Measurements from ENCODE around the gene C2orf92.

The C2orf92 gene

DNA sequence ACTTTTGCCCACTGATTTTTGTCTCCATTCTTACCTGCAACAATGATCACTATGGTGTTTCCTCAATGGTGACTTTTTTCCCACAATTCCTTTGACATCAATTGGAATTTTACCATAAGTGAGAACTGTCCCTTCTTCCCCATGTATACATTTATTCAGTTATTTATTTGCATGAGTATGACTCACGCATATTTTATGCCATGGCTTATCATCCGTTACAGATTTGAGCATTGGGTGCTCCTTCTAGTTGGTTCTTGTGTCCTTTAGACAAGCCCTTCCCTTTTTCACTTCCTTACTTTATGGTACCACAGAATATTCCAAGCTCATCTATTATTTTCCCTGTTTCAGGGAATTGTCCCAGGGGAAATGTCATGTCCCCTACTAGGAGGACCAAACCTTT, 16.0 kb upstream of the C2orf92 start:
- ATAC-seq = no peak
- no peak for TF ChIP-seq ARNTL (CRISPR knock-in tag; IDR thresholded peaks at IDR 0.05; ENCODE audit: borderline replicate concordance, low read depth)
- TF ChIP-seq, protein P1, sequence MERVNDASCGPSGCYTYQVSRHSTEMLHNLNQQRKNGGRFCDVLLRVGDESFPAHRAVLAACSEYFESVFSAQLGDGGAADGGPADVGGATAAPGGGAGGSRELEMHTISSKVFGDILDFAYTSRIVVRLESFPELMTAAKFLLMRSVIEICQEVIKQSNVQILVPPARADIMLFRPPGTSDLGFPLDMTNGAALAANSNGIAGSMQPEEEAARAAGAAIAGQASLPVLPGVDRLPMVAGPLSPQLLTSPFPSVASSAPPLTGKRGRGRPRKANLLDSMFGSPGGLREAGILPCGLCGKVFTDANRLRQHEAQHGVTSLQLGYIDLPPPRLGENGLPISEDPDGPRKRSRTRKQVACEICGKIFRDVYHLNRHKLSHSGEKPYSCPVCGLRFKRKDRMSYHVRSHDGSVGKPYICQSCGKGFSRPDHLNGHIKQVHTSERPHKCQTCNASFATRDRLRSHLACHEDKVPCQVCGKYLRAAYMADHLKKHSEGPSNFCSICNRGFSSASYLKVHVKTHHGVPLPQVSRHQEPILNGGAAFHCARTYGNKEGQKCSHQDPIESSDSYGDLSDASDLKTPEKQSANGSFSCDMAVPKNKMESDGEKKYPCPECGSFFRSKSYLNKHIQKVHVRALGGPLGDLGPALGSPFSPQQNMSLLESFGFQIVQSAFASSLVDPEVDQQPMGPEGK (CRISPR knock-in tag; IDR thresholded peaks at IDR 0.05; ENCODE audit: borderline replicate concordance) = no peak
- TF ChIP-seq RARB (CRISPR knock-in tag; IDR thresholded peaks at IDR 0.05) = no peak
- no peak for TF ChIP-seq ZFP3 (CRISPR knock-in tag; IDR thresholded peaks at IDR 0.05)
- TF ChIP-seq TCF4 (CRISPR knock-in tag; IDR thresholded peaks at IDR 0.05; ENCODE audit: borderline replicate concordance) = no peak
- no peak for TF ChIP-seq BACH2 (CRISPR knock-in tag; IDR thresholded peaks at IDR 0.05; ENCODE audit: borderline replicate concordance)
- TF ChIP-seq TSHZ2 (CRISPR knock-in tag; IDR thresholded peaks at IDR 0.05) = no peak
- TF ChIP-seq ZNF70 (CRISPR knock-in tag; IDR thresholded peaks at IDR 0.05) = no peak
- TF ChIP-seq, protein P2, sequence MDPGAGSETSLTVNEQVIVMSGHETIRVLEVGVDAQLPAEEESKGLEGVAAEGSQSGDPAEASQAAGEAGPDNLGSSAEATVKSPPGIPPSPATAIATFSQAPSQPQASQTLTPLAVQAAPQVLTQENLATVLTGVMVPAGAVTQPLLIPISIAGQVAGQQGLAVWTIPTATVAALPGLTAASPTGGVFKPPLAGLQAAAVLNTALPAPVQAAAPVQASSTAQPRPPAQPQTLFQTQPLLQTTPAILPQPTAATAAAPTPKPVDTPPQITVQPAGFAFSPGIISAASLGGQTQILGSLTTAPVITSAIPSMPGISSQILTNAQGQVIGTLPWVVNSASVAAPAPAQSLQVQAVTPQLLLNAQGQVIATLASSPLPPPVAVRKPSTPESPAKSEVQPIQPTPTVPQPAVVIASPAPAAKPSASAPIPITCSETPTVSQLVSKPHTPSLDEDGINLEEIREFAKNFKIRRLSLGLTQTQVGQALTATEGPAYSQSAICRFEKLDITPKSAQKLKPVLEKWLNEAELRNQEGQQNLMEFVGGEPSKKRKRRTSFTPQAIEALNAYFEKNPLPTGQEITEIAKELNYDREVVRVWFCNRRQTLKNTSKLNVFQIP (CRISPR knock-in tag; IDR thresholded peaks at IDR 0.05; ENCODE audit: borderline replicate concordance, low read depth) = no peak
- TF ChIP-seq, protein P3, sequence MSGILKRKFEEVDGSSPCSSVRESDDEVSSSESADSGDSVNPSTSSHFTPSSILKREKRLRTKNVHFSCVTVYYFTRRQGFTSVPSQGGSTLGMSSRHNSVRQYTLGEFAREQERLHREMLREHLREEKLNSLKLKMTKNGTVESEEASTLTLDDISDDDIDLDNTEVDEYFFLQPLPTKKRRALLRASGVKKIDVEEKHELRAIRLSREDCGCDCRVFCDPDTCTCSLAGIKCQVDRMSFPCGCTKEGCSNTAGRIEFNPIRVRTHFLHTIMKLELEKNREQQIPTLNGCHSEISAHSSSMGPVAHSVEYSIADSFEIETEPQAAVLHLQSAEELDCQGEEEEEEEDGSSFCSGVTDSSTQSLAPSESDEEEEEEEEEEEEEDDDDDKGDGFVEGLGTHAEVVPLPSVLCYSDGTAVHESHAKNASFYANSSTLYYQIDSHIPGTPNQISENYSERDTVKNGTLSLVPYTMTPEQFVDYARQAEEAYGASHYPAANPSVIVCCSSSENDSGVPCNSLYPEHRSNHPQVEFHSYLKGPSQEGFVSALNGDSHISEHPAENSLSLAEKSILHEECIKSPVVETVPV (CRISPR knock-in tag; IDR thresholded peaks at IDR 0.05) = no peak
- no peak for TF ChIP-seq ZC3H10 (CRISPR knock-in tag; IDR thresholded peaks at IDR 0.05)
- no peak for TF ChIP-seq PPARA (CRISPR knock-in tag; IDR thresholded peaks at IDR 0.05; ENCODE audit: borderline replicate concordance)
- TF ChIP-seq ESRRG (CRISPR knock-in tag; IDR thresholded peaks at IDR 0.05) = no peak
- no peak for TF ChIP-seq ZNF8 (CRISPR knock-in tag; IDR thresholded peaks at IDR 0.05)
- TF ChIP-seq SNAI2 (CRISPR knock-in tag; IDR thresholded peaks at IDR 0.05) = no peak
- TF ChIP-seq GLIS3 (CRISPR knock-in tag; IDR thresholded peaks at IDR 0.05) = no peak
- TF ChIP-seq CREB5 (CRISPR knock-in tag; IDR thresholded peaks at IDR 0.05; ENCODE audit: low read depth) = no peak
- TF ChIP-seq CSDC2 (CRISPR knock-in tag; IDR thresholded peaks at IDR 0.05) = no peak
- TF ChIP-seq OSR1 (CRISPR knock-in tag; IDR thresholded peaks at IDR 0.05) = no peak
- TF ChIP-seq TOX (CRISPR knock-in tag; IDR thresholded peaks at IDR 0.05; ENCODE audit: borderline replicate concordance) = no peak

DNA sequence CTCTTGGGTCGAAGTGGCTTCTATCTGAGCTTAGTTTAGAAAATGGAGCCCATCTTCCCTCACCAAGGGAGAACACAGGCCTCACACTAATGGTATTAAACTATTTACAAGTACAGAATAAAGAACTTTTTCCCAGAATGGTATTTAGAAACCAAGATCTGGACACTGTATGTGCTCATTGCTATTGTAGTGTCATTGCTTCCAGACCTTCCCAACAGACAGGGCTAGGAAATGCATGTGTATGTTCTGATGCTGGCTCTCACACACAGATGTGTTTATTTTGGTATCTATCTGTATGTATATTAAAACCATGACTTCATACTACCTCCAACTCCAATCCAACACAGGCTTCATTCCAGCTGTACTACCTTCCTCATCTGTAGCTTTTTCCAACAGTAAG, 15.6 kb upstream of the C2orf92 start:
- ATAC-seq = no peak
- TF ChIP-seq RARB (CRISPR knock-in tag; IDR thresholded peaks at IDR 0.05) (no peak), PPARA (CRISPR knock-in tag; IDR thresholded peaks at IDR 0.05; ENCODE audit: borderline replicate concordance) (no peak), TSHZ2 (CRISPR knock-in tag; IDR thresholded peaks at IDR 0.05) (no peak), ZFP3 (CRISPR knock-in tag; IDR thresholded peaks at IDR 0.05) (no peak), ZC3H10 (CRISPR knock-in tag; IDR thresholded peaks at IDR 0.05) (no peak), SNAI2 (CRISPR knock-in tag; IDR thresholded peaks at IDR 0.05) (no peak), ZNF70 (CRISPR knock-in tag; IDR thresholded peaks at IDR 0.05) (no peak), OSR1 (CRISPR knock-in tag; IDR thresholded peaks at IDR 0.05) (no peak), ZFP30 (CRISPR knock-in tag; IDR thresholded peaks at IDR 0.05) (no peak), ZNF8 (CRISPR knock-in tag; IDR thresholded peaks at IDR 0.05) (no peak), ISL1 (CRISPR knock-in tag; IDR thresholded peaks at IDR 0.05) (no peak), TCF4 (CRISPR knock-in tag; IDR thresholded peaks at IDR 0.05; ENCODE audit: borderline replicate concordance) (no peak), CSDC2 (CRISPR knock-in tag; IDR thresholded peaks at IDR 0.05) (no peak), CREB5 (CRISPR knock-in tag; IDR thresholded peaks at IDR 0.05; ENCODE audit: low read depth) (no peak), ZNF565 (CRISPR knock-in tag; conservative IDR thresholded peaks at IDR 0.05; ENCODE audit: low read depth) (no peak)
- TF ChIP-seq, protein P2 (CRISPR knock-in tag; IDR thresholded peaks at IDR 0.05; ENCODE audit: borderline replicate concordance, low read depth) = no peak
